Measurements from ENCODE around the gene MTARC2.

Gene MTARC2

DNA sequence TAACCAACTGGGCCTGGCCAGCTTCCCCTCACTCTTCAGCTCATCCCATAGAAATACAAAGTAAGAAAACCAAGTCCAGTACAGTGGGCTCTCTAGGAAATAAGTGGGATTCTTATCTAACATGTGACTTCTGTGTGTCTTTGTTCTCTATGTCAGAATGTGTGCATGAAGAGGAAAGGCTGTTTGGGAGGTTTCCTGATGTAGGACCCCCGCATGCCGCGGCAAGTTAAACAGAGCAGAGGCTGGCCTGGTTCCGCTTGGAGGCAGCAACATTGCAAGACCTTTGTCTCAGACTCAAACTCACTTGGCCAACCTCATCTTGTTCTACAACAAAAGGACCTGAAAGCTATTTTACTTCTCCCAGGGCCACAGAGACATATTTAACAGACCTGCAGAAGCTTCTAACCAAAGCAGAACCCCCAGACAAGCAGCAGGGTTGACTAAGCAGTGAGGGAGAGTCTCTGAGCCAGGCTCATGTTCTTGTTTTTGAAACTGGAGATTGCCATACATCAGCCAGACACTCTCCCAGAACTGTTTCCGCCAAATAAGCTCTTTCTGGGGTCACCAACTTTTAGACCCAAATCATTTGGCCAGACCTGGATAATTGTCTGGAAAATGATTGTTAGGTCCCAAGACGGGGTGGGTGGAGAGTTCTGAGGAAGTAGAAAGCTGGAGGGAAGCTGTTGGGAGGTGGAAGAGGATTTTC is 6.2 kb downstream of the MTARC2 start:
- no peaks in the 10 kb centered on the region for H3K9me3 ChIP-seq (ENCODE audit: insufficient read depth, low read depth, low read length)
- peaks cover 3% of the 10 kb centered on the region for H3K36me3 ChIP-seq (ENCODE audit: insufficient read depth, low read length)
- peaks cover 9% of the 10 kb centered on the region for H3K4me1 ChIP-seq (ENCODE audit: insufficient read depth, low read length)
- no peak overlapping the region for H3K27ac ChIP-seq (ENCODE audit: low read depth, low read length)
- no peak overlapping the region for H3K4me3 ChIP-seq (ENCODE audit: low read length)
- 93% methylated on average over 6 of the region's 6 CpGs for WGBS
- peaks cover 16% of the 10 kb centered on the region for H3K27me3 ChIP-seq (ENCODE audit: insufficient read depth, low read length)
- no peak overlapping the region for H3K9ac ChIP-seq (ENCODE audit: low read depth, low read length)

DNA sequence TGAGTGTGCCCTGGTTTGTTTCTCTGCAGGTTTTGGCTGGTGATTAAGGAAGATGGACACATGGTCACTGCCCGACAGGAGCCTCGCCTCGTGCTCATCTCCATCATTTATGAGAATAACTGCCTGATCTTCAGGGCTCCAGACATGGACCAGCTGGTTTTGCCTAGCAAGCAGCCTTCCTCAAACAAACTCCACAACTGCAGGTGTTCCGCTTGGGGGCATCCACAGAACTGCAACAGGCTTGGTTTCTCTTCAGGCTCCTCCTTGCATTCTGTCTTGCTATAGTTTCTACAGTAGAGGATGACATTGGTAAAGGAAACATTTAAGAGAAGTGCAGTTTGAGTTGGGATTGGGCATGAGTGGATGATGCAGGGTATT is 6.8 kb downstream of the MTARC2 start:
- Histone ChIP-seq H3K4me3 (ENCODE audit: low read length) (no peak overlapping the region), H3K27ac (ENCODE audit: low read depth, low read length) (no peak overlapping the region), H3K27me3 (ENCODE audit: insufficient read depth, low read length) (peaks cover 11% of the 10 kb centered on the region), H3K9me3 (ENCODE audit: insufficient read depth, low read depth, low read length) (no peaks in the 10 kb centered on the region), H3K36me3 (ENCODE audit: insufficient read depth, low read length) (peaks cover 3% of the 10 kb centered on the region), H3K9ac (ENCODE audit: low read depth, low read length) (no peak overlapping the region), H3K4me1 (ENCODE audit: insufficient read depth, low read length) (peaks cover 9% of the 10 kb centered on the region)
- 97% methylated on average over 4 of the region's 4 CpGs for WGBS

DNA sequence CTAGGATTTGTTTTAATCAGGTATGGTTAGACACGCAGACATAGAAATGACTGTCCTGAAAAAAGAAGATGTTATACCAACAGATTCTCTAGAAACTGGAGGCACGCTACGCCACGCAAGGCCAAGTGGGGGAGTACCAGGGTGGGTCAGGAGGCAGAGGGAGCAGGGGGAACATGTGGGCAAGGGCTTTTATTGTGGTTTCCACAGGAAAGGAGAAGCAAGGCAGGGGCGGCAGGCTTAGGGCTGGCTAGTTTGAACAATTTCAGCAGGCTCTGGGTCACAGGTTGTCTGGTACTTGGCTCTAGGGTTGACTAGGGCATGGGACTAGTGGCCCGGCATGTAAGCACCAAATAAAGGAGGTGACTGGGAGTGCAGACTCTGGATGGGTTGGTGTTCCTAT is 7.2 kb downstream of the MTARC2 start:
- Histone ChIP-seq H3K9me3 (ENCODE audit: insufficient read depth, low read depth, low read length) (no peaks in the 10 kb centered on the region), H3K9ac (ENCODE audit: low read depth, low read length) (no peak overlapping the region), H3K4me1 (ENCODE audit: insufficient read depth, low read length) (peaks cover 9% of the 10 kb centered on the region), H3K4me3 (ENCODE audit: low read length) (no peak overlapping the region), H3K36me3 (ENCODE audit: insufficient read depth, low read length) (peaks cover 3% of the 10 kb centered on the region), H3K27ac (ENCODE audit: low read depth, low read length) (no peak overlapping the region), H3K27me3 (ENCODE audit: insufficient read depth, low read length) (peaks cover 7% of the 10 kb centered on the region)
- 92% methylated on average over 6 of the region's 6 CpGs for WGBS

DNA sequence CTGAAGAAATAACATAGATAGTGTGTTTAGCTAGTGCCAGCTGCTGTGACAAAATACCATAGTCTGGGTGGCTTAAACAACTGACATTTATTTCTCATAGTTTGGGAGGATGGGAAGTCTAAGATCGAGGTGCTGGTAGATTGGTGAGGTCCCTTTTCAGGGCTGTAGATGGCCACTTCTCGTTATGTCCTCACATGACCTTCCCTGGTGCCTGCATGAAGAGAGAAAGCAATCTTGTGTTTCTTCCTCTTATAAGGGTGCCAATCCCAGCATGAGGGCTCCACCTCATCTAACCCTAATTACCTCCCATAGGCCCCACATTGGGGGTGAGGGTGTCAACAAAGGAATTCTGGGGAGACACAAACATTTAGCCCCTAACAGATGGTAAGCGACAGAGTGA is 9.3 kb downstream of the MTARC2 start:
- 94% methylated on average over 3 of the region's 3 CpGs for WGBS
- H3K27ac ChIP-seq (ENCODE audit: low read depth, low read length), result no peak overlapping the region

DNA sequence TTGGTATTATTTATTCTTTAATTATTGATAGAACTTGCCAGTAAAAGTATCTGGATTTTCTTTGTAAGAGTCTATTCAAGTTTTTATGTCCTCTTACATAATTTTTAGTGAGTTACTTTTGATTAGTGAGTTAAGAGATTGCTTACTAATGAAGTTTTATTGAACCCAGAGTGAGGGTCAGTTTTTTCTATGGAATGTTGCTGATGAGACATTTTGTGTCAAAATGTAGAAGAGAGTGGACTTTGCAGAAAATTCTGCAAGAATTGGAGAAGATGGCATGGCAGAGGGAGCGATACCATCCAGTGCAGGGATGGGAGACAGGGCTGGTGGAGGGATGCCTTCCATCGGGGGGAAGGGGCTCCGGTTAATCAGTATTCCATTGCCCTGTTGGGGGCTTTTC is 11.0 kb downstream of the MTARC2 start:
- no peak overlapping the region for H3K4me3 ChIP-seq (ENCODE audit: low read length)
- 93% methylated on average over 3 of the region's 3 CpGs for WGBS
- H3K36me3 ChIP-seq (ENCODE audit: insufficient read depth, low read length), result peaks cover 3% of the 10 kb centered on the region
- H3K27ac ChIP-seq (ENCODE audit: low read depth, low read length), result no peak overlapping the region
- H3K9me3 ChIP-seq (ENCODE audit: insufficient read depth, low read depth, low read length), result no peaks in the 10 kb centered on the region
- no peaks in the 10 kb centered on the region for H3K27me3 ChIP-seq (ENCODE audit: insufficient read depth, low read length)
- H3K4me1 ChIP-seq (ENCODE audit: insufficient read depth, low read length), result no peaks in the 10 kb centered on the region
- H3K9ac ChIP-seq (ENCODE audit: low read depth, low read length), result no peak overlapping the region

More for the DNA sequence above, 9.3 kb downstream of the MTARC2 start:
- Histone ChIP-seq H3K27me3 (ENCODE audit: insufficient read depth, low read length) (no peaks in the 10 kb centered on the region), H3K9ac (ENCODE audit: low read depth, low read length) (no peak overlapping the region), H3K4me1 (ENCODE audit: insufficient read depth, low read length) (no peaks in the 10 kb centered on the region), H3K36me3 (ENCODE audit: insufficient read depth, low read length) (peaks cover 3% of the 10 kb centered on the region), H3K9me3 (ENCODE audit: insufficient read depth, low read depth, low read length) (no peaks in the 10 kb centered on the region), H3K4me3 (ENCODE audit: low read length) (no peak overlapping the region)

DNA sequence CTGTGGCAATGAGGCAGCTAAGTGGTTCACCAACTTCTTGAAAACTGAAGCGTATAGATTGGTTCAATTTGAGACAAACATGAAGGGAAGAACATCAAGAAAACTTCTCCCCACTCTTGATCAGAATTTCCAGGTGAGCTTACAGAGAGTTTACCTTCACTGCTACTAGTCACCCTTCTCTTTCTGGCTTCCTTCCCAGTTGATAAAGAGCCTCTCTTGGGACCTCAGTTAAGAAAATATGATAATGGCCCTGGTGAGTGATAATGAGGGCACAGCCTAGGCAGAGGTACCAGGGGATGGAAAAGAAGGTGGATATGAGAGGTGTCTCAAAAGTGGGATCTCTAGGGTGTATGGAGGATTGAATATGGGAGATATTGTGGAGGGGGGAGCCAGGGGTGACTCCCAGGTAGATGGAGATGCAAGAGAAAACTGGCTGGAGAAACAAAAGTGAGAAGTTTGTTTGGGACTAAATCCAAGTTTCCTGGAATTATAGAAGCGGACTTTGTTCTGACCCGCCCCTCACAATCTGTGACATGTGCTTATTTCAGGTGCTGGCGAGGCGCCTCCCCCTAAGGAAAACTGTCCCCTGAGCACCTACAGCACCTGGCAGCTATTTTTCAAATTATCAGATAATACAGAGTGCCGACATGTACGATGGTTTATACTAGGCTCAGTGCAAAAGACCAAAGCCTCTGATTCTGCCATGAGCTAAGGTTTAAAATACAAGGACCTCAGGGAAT is 13.7 kb downstream of the MTARC2 start:
- WGBS, result 96% methylated on average over 7 of the region's 7 CpGs
- Histone ChIP-seq H3K9me3 (ENCODE audit: insufficient read depth, low read depth, low read length) (no peaks in the 10 kb centered on the region), H3K36me3 (ENCODE audit: insufficient read depth, low read length) (no peaks in the 10 kb centered on the region), H3K4me1 (ENCODE audit: insufficient read depth, low read length) (no peaks in the 10 kb centered on the region), H3K4me3 (ENCODE audit: low read length) (no peak overlapping the region), H3K9ac (ENCODE audit: low read depth, low read length) (no peak overlapping the region), H3K27ac (ENCODE audit: low read depth, low read length) (no peak overlapping the region), H3K27me3 (ENCODE audit: insufficient read depth, low read length) (no peaks in the 10 kb centered on the region)

DNA sequence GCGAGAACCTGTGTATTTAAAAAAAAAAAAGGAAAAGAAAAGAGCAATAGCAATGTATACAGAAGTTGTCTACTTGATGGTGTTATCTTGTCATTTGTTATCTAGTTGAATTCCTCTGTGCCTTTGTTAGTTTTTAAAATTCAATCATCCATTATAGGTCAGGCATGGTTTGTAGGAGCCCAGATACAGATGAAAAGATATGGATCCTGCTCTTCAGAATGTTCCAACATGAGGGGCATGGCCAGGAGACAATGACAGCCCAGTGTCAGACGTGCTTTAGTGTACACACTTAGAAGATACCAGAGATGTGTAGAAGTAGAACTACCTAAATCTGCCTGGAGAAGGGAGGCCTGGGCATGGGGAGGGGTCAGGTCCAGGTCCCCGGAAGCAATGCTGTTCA is 16.6 kb downstream of the MTARC2 start:
- no peak overlapping the region for H3K27ac ChIP-seq (ENCODE audit: low read depth, low read length)
- H3K4me3 ChIP-seq (ENCODE audit: low read length), result no peak overlapping the region
- H3K4me1 ChIP-seq (ENCODE audit: insufficient read depth, low read length), result no peaks in the 10 kb centered on the region
- no peak overlapping the region for H3K9ac ChIP-seq (ENCODE audit: low read depth, low read length)
- no peaks in the 10 kb centered on the region for H3K36me3 ChIP-seq (ENCODE audit: insufficient read depth, low read length)
- no peaks in the 10 kb centered on the region for H3K9me3 ChIP-seq (ENCODE audit: insufficient read depth, low read depth, low read length)
- whole genome bisulfite sequencing, result 91% methylated on average over 3 of the region's 3 CpGs
- no peaks in the 10 kb centered on the region for H3K27me3 ChIP-seq (ENCODE audit: insufficient read depth, low read length)

DNA sequence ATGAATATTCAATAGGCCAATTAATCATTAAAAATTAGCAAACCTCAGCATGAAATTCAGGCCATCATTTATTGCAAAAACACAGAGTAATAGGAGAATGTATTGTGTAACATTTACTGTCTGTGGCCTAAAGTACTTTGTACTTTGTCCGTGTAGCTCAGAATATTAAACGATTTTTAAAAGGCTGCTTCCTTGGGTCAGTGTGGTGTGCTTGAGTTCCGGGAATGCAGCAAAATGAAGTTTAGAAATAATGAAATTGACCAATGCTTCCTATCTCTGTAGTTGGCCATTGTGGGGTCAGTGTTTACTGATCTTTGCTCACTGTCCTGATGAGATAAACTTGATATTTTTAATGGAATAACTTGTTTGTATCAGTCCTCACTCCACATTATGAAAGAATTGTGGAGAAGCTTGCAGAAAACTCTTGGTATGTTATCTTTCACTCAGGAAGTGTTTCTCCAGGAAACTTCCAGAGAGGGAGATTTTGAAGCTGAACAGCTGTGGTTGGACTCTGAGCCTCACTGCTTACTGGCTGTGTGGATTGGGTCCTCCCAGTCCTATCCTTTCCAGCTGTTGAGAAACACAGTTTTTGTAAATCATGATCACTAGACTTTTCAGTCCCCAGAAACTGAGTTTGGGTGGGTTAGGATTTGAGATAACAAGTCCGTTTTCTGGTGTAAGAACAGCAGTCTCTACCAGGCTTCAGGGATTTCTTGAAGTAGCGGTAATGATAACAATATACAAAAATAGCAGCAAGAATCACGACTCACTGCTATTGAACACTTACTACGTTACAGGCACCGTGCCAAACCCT is 19.4 kb downstream of the MTARC2 start:
- no peaks in the 10 kb centered on the region for H3K36me3 ChIP-seq (ENCODE audit: insufficient read depth, low read length)
- H3K4me3 ChIP-seq (ENCODE audit: low read length), result no peak overlapping the region
- H3K27me3 ChIP-seq (ENCODE audit: insufficient read depth, low read length), result no peaks in the 10 kb centered on the region
- 95% methylated on average over 8 of the region's 8 CpGs for WGBS
- H3K27ac ChIP-seq (ENCODE audit: low read depth, low read length), result no peak overlapping the region
- H3K9me3 ChIP-seq (ENCODE audit: insufficient read depth, low read depth, low read length), result no peaks in the 10 kb centered on the region
- no peak overlapping the region for H3K9ac ChIP-seq (ENCODE audit: low read depth, low read length)
- H3K4me1 ChIP-seq (ENCODE audit: insufficient read depth, low read length), result no peaks in the 10 kb centered on the region

DNA sequence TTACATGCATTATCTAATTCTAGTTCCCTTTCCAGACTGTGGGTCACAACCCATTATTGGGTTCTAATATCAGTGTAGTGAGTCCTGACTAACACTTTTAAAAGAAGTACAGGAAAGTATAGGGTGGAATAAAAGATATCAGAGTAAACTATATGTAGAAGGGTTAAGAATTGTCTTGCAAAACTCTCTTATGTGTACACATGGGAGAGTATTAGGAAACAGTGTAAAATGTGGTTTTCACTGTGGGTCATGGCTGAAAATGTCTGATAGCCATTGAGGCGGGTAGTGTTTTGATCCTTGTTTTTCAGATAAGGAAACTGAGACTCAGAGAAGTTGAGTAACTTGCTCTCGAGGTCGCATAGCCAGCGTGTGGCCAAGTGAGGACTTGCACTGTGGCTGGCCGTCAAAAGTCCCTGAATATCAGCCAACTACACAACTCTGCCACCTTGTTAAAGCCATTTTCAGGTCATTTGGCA is 20.0 kb downstream of the MTARC2 start:
- WGBS, result 83% methylated on average over 5 of the region's 5 CpGs
- H3K27me3 ChIP-seq (ENCODE audit: insufficient read depth, low read length), result no peaks in the 10 kb centered on the region
- no peaks in the 10 kb centered on the region for H3K4me1 ChIP-seq (ENCODE audit: insufficient read depth, low read length)
- no peaks in the 10 kb centered on the region for H3K36me3 ChIP-seq (ENCODE audit: insufficient read depth, low read length)
- H3K9ac ChIP-seq (ENCODE audit: low read depth, low read length), result no peak overlapping the region
- H3K27ac ChIP-seq (ENCODE audit: low read depth, low read length), result no peak overlapping the region
- no peak overlapping the region for H3K4me3 ChIP-seq (ENCODE audit: low read length)
- no peaks in the 10 kb centered on the region for H3K9me3 ChIP-seq (ENCODE audit: insufficient read depth, low read depth, low read length)

DNA sequence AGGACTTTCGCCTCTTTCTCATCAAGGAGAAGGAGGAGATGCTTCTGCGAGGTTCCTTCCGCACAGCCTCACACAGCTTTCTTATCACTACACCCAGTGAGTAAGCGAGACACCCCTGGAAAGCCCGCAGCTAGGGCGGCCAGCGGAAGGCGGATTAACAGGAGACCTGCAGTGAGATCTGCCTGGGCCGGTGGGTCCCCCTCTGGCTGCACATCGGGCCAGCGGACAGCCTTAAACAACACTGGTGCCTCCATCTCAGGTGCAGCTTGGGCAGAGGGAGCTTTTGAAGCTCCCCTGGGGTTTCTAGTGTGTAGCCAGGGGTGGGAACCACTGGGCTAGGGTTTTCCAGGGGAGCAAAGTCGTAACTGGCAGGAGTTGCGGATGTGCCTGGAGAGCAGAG is 21.1 kb downstream of the MTARC2 start:
- 92% methylated on average over 13 of the region's 13 CpGs for WGBS
- Histone ChIP-seq H3K36me3 (ENCODE audit: insufficient read depth, low read length) (no peaks in the 10 kb centered on the region), H3K9ac (ENCODE audit: low read depth, low read length) (no peak overlapping the region), H3K27ac (ENCODE audit: low read depth, low read length) (no peak overlapping the region), H3K4me3 (ENCODE audit: low read length) (no peak overlapping the region), H3K27me3 (ENCODE audit: insufficient read depth, low read length) (no peaks in the 10 kb centered on the region), H3K9me3 (ENCODE audit: insufficient read depth, low read depth, low read length) (no peaks in the 10 kb centered on the region), H3K4me1 (ENCODE audit: insufficient read depth, low read length) (no peaks in the 10 kb centered on the region)

DNA sequence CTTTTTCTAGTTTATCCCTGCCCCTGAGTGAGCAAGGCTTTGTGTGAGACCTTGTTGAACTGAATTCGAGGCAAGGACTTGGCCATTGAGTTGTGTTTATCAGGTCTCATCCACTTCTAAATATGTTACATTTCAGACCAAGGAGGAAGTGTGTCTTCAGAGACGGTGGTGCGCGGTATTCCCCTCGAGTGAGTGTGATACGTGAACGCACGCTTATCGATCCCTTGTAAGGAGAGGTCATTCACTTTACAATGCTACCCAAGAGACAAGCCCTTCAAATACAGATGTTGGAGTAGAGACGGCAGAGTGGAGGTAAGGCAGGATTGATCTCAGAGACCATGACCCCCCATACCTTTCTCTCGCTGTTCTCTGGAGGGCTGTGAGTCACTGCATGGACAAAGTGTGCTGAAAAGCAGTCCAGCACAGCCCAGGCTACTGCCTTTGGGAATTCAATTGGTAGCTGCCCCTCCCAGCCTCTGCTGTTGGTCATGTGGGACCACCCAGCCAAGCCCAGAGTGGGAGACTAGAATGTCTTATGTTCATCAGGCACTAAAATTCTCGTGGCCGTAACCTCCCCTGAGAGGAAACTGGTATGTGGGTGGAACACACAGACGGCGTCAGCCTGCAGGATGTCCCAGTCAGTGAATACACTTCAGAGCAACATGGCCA is 22.3 kb downstream of the MTARC2 start:
- Histone ChIP-seq H3K4me3 (ENCODE audit: low read length) (no peak overlapping the region), H3K9ac (ENCODE audit: low read depth, low read length) (no peak overlapping the region), H3K27me3 (ENCODE audit: insufficient read depth, low read length) (no peaks in the 10 kb centered on the region), H3K27ac (ENCODE audit: low read depth, low read length) (no peak overlapping the region), H3K4me1 (ENCODE audit: insufficient read depth, low read length) (no peaks in the 10 kb centered on the region), H3K36me3 (ENCODE audit: insufficient read depth, low read length) (no peaks in the 10 kb centered on the region), H3K9me3 (ENCODE audit: insufficient read depth, low read depth, low read length) (no peaks in the 10 kb centered on the region)
- 95% methylated on average over 12 of the region's 15 CpGs for WGBS

Measured in HUES64 (cell line).